ENCODE results near the gene CEBPB.

The CEBPB gene

GRCh38 chr20:50190251-50191064 is at the start of gene CEBPB:
CEBPB (plus strand) TSS chr20:50190830; CDS start chr20:50191034, 204 bp downstream.
- peaks cover 24% of the 10 kb centered on the region for H3K4me1 Mint-ChIP-seq
- peak; percentile 91 for DNase-seq

GRCh38 chr20:50141018-50141675 is 49.5 kb upstream of the CEBPB start:
- CTCF ChIA-PET: interaction anchor here (0.6 to 1.2 kb wide), 2 partner anchors 25 to 162 kb away, joined by 3 read pairs; no protein-coding TSS in a partner anchor
- H3K27me3 Mint-ChIP-seq: no peaks in the 10 kb centered on the region
- no peak overlapping the region for H3K4me3 Mint-ChIP-seq
- no peak overlapping the region for H3K27ac Mint-ChIP-seq
- DNase-seq: no peak
- H3K36me3 Mint-ChIP-seq: peaks cover 45% of the 10 kb centered on the region
- peaks cover 25% of the 10 kb centered on the region for H3K4me1 Mint-ChIP-seq
- H3K9me3 Mint-ChIP-seq: no peaks in the 10 kb centered on the region

More at GRCh38 chr20:50190251-50191064, at the start of gene CEBPB:
- Mint-ChIP-seq H3K27ac (peak within 1 kb of the TSS; percentile 96), H3K36me3 (peaks cover 16% of the 10 kb centered on the region), H3K27me3 (peaks cover 9% of the 10 kb centered on the region), H3K4me3 (peak within 1 kb of the TSS; percentile 80), H3K9me3 (no peaks in the 10 kb centered on the region)
- CTCF ChIA-PET: interaction anchor here (1.1 to 5.9 kb wide), 6 partner anchors 38 to 389 kb away, joined by 3 to 99 read pairs (median 4); no protein-coding TSS in a partner anchor

GRCh38 chr20:50141811-50142561 is 48.6 kb upstream of the CEBPB start:
- no peak overlapping the region for H3K4me3 Mint-ChIP-seq
- peaks cover 48% of the 10 kb centered on the region for H3K36me3 Mint-ChIP-seq
- H3K4me1 Mint-ChIP-seq: peaks cover 33% of the 10 kb centered on the region
- H3K27me3 Mint-ChIP-seq: no peaks in the 10 kb centered on the region
- H3K27ac Mint-ChIP-seq: peak overlapping the region; percentile 20
- CTCF ChIA-PET: interaction anchor here (0.5 to 1.1 kb wide), 2 partner anchors 8 to 202 kb away, joined by 3 read pairs; no protein-coding TSS in a partner anchor
- no peaks in the 10 kb centered on the region for H3K9me3 Mint-ChIP-seq
- no peak for DNase-seq

- peak overlapping the region; percentile 78 for H3K27ac Mint-ChIP-seq
- H3K4me1 Mint-ChIP-seq: peaks cover 41% of the 10 kb centered on the region
- CTCF ChIA-PET: interaction anchor here (0.5 to 1.1 kb wide), 2 partner anchors 9 to 202 kb away, joined by 3 read pairs; no protein-coding TSS in a partner anchor
- peaks cover 53% of the 10 kb centered on the region for H3K36me3 Mint-ChIP-seq
- DNase-seq: no peak
- no peaks in the 10 kb centered on the region for H3K27me3 Mint-ChIP-seq
- no peak overlapping the region for H3K4me3 Mint-ChIP-seq
- no peaks in the 10 kb centered on the region for H3K9me3 Mint-ChIP-seq
These were observed 47.8 kb upstream of the CEBPB start for GRCh38 chr20:50142812-50143211.

GRCh38 chr20:50144362-50144761 is 46.3 kb upstream of the CEBPB start:
- Mint-ChIP-seq H3K36me3 (peaks cover 59% of the 10 kb centered on the region), H3K27me3 (no peaks in the 10 kb centered on the region), H3K9me3 (no peaks in the 10 kb centered on the region), H3K4me3 (no peak overlapping the region), H3K27ac (peak overlapping the region; percentile 11), H3K4me1 (peaks cover 55% of the 10 kb centered on the region)
- DNase-seq: no peak
- CTCF ChIA-PET: interaction anchor here (1.2 to 1.3 kb wide), 3 partner anchors 10 to 73 kb away, joined by 3 to 4 read pairs (median 4); no protein-coding TSS in a partner anchor

- H3K4me3 Mint-ChIP-seq: no peak overlapping the region
- no peaks in the 10 kb centered on the region for H3K27me3 Mint-ChIP-seq
- no peak for DNase-seq
- H3K36me3 Mint-ChIP-seq: peaks cover 54% of the 10 kb centered on the region
- H3K4me1 Mint-ChIP-seq: peaks cover 64% of the 10 kb centered on the region
- CTCF ChIA-PET: interaction anchor here (0.6 kb wide), 1 partner anchor 8 kb away, joined by 4 read pairs; no protein-coding TSS in a partner anchor
- H3K9me3 Mint-ChIP-seq: no peaks in the 10 kb centered on the region
- peak overlapping the region; percentile 99 for H3K27ac Mint-ChIP-seq
These were observed 45.1 kb upstream of the CEBPB start for GRCh38 chr20:50145566-50145965.

- Mint-ChIP-seq H3K27ac (peak overlapping the region; percentile 99), H3K4me1 (peaks cover 70% of the 10 kb centered on the region), H3K9me3 (no peaks in the 10 kb centered on the region), H3K4me3 (peak overlapping the region; percentile 73), H3K36me3 (peaks cover 53% of the 10 kb centered on the region), H3K27me3 (no peaks in the 10 kb centered on the region)
- no peak for DNase-seq
- CTCF ChIA-PET: no interaction called here
These were observed 44.4 kb upstream of the CEBPB start for GRCh38 chr20:50146214-50146613.

GRCh38 chr20:50146732-50147662 is 43.6 kb upstream of the CEBPB start:
- Mint-ChIP-seq H3K27me3 (no peaks in the 10 kb centered on the region), H3K4me1 (peaks cover 72% of the 10 kb centered on the region), H3K27ac (peak overlapping the region; percentile 99), H3K4me3 (peak overlapping the region; percentile 73), H3K9me3 (no peaks in the 10 kb centered on the region), H3K36me3 (peaks cover 52% of the 10 kb centered on the region)
- DNase-seq: peak; percentile 89
- CTCF ChIA-PET: interaction anchor here (0.8 to 2.6 kb wide), 8 partner anchors 13 to 76 kb away, joined by 3 to 8 read pairs (median 4); partner anchors contain the start of gene UBE2V1

- peak overlapping the region; percentile 81 for H3K27ac Mint-ChIP-seq
- H3K36me3 Mint-ChIP-seq: peaks cover 47% of the 10 kb centered on the region
- DNase-seq: no peak
- H3K27me3 Mint-ChIP-seq: no peaks in the 10 kb centered on the region
- CTCF ChIA-PET: interaction anchor here (0.9 to 2.6 kb wide), 5 partner anchors 16 to 170 kb away, joined by 3 to 8 read pairs (median 3); no protein-coding TSS in a partner anchor
- H3K4me3 Mint-ChIP-seq: no peak overlapping the region
- no peaks in the 10 kb centered on the region for H3K9me3 Mint-ChIP-seq
- H3K4me1 Mint-ChIP-seq: peaks cover 77% of the 10 kb centered on the region
These were observed 41.0 kb upstream of the CEBPB start for GRCh38 chr20:50149481-50150254.

- no peaks in the 10 kb centered on the region for H3K9me3 Mint-ChIP-seq
These were observed 39.4 kb upstream of the CEBPB start for GRCh38 chr20:50151034-50151743.

GRCh38 chr20:50152394-50153152 is 38.1 kb upstream of the CEBPB start:
- Mint-ChIP-seq H3K4me1 (peaks cover 55% of the 10 kb centered on the region), H3K27ac (peak overlapping the region; percentile 90), H3K27me3 (peaks cover 5% of the 10 kb centered on the region), H3K36me3 (peaks cover 31% of the 10 kb centered on the region), H3K9me3 (no peaks in the 10 kb centered on the region), H3K4me3 (peak overlapping the region; percentile 86)
- CTCF ChIA-PET: interaction anchor here (1.0 to 4.4 kb wide), 10 partner anchors 14 to 81 kb away, joined by 3 to 31 read pairs (median 8); partner anchors contain the start of gene UBE2V1
- DNase-seq: no peak

More at GRCh38 chr20:50151034-50151743, 39.4 kb upstream of the CEBPB start:
- Mint-ChIP-seq H3K36me3 (peaks cover 44% of the 10 kb centered on the region), H3K27me3 (no peaks in the 10 kb centered on the region), H3K4me3 (peak overlapping the region; percentile 86), H3K4me1 (peaks cover 69% of the 10 kb centered on the region), H3K27ac (peak overlapping the region; percentile 50)
- no peak for DNase-seq
- CTCF ChIA-PET: interaction anchor here (1.3 to 4.4 kb wide), 4 partner anchors 17 to 172 kb away, joined by 3 to 20 read pairs (median 6); no protein-coding TSS in a partner anchor

Data from activated naive CD4-positive, alpha-beta T cell treated with anti-CD3 and anti-CD28 coated beads, Interleukin-2, amount 10 ng/mL, durations not matched to agents 7 days and 5 days (primary cell).